COLO668 (cell line): ENCODE results near the gene EEF2KMT.
A peak's percentile ranks its signal among the peaks of the same experiment; 100 is the strongest.

Experiments
- DNase-seq: peaks from one replicate; lab custom pipeline; 2025; ENCODE audit not compliant: unreplicated experiment; lab: John Stamatoyannopoulos, UW

EEF2KMT gene

GRCh38 chr16:5044011-5044540 is 53.5 kb downstream of the EEF2KMT start:
- no peak for DNase-seq

DNA sequence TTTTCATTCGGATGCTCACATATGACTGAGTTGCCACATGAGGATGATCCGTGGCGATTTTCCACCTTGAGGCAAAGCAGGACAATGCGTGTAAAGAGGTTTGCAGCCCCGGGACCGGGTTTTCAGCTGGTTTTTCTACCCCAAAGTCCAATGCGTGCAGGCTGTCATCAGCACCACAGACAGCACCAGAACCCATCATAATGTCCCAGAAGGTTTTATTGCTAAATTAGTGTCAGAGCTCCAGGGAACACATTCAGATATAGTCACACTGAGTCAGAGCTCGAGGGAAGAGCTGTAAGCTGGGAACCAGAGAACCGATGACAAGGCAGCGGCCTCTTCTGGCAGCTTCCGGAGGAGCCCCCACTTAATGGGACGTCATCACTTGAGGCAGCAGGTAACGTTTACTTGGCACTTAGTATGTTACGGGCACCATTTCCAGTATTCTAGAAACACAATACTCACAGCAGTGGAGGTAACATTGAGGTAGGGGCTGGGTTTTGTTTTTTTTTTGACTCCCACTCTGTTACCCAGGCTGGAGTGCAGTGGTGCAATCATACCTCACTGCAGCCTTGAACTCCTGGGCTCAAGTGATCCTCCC is 54.9 kb downstream of the EEF2KMT start:
- peak; percentile 23 for DNase-seq

DNA sequence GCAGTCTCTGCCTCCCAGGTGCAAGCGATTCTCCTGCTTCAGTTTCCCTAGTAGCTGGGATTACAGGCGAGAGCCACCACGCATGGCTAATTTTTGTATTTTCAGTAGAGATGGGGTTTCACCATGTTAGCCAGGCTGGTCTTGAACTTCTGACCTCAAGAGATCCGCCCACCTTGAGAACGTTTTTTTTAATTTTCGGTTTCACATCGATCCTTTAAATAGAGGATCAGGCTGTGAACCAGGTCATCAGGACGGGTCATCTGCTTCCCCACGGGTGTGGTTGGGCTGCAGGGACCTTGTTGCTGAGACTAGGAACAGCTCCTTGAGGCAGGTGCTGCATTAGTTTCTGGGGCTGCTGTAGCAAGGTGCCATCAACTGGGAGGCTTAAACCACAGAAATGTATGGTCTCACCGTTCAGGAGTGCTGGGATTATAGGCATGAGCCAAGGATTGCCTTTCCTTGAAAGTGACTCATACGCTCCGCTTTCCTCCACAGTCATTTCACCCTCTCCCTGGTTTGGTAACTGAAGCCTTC is 55.9 kb downstream of the EEF2KMT start:
- DNase-seq: no peak

GRCh38 chr16:5040451-5040850 is 57.1 kb downstream of the EEF2KMT start:
- DNase-seq: no peak

- no peak for DNase-seq
Measured at GRCh38 chr16:5036228-5037156, 61.1 kb downstream of the EEF2KMT start.

DNA sequence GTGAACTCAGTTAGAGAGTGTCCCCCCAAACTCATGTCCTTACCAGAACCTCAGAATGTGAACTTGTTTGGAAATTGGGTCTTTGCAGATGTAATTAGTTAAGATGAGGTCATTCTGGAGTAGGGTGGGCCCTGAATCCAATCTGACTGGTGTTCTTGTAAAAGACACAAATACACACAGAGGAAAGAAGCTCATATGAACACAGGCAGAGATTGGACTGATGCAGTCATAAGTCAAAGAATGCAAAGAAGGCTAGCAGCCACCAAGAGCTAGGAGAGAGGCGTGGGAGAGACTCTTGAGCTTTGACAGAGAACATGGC is 61.7 kb downstream of the EEF2KMT start:
- no peak for DNase-seq
